ENCODE measurements around the gene ATP8A2. TPM values are rescaled to one million over a fixed set of nuclear protein-coding genes. Genes with fewer than 3 reads are reported as not detected.

ATP8A2 gene
- total RNA-seq, 1 experiment from 2014 or later = 0.26 TPM

- Mint-ChIP-seq H3K27ac (ENCODE audit: low read depth, unreplicated experiment) (no peak overlapping the region), H3K36me3 (ENCODE audit: insufficient read depth, unreplicated experiment) (no peaks in the 10 kb centered on the region), H3K9me3 (ENCODE audit: unreplicated experiment) (peaks cover 1% of the 10 kb centered on the region), H3K4me1 (ENCODE audit: insufficient read depth, unreplicated experiment) (peaks cover 40% of the 10 kb centered on the region), H3K27me3 (ENCODE audit: insufficient read depth, unreplicated experiment) (no peaks in the 10 kb centered on the region), H3K4me3 (ENCODE audit: unreplicated experiment) (no peak overlapping the region)
- TF ChIP-seq, protein P1, sequence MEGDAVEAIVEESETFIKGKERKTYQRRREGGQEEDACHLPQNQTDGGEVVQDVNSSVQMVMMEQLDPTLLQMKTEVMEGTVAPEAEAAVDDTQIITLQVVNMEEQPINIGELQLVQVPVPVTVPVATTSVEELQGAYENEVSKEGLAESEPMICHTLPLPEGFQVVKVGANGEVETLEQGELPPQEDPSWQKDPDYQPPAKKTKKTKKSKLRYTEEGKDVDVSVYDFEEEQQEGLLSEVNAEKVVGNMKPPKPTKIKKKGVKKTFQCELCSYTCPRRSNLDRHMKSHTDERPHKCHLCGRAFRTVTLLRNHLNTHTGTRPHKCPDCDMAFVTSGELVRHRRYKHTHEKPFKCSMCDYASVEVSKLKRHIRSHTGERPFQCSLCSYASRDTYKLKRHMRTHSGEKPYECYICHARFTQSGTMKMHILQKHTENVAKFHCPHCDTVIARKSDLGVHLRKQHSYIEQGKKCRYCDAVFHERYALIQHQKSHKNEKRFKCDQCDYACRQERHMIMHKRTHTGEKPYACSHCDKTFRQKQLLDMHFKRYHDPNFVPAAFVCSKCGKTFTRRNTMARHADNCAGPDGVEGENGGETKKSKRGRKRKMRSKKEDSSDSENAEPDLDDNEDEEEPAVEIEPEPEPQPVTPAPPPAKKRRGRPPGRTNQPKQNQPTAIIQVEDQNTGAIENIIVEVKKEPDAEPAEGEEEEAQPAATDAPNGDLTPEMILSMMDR (IDR thresholded peaks at IDR 0.05; ENCODE audit: unreplicated experiment) = no peak
- intact Hi-C loops (cut with micrococcal nuclease) = no loop called here
- ChIA-PET POLR2A (no interaction called here), CTCF (no interaction called here)
- DNase-seq (ENCODE audit: unreplicated experiment) = no peak
- no TSS peak for BruUV-seq (replicated peaks)
Measured at GRCh38 chr13:26025196-26025595, 653.4 kb downstream of the ATP8A2 start.

- no TSS peak for BruUV-seq (replicated peaks)
- no peak for DNase-seq (ENCODE audit: unreplicated experiment)
- Mint-ChIP-seq H3K9me3 (ENCODE audit: unreplicated experiment) (peaks cover 7% of the 10 kb centered on the region), H3K4me1 (ENCODE audit: insufficient read depth, unreplicated experiment) (peaks cover 36% of the 10 kb centered on the region), H3K27me3 (ENCODE audit: insufficient read depth, unreplicated experiment) (no peaks in the 10 kb centered on the region), H3K27ac (ENCODE audit: low read depth, unreplicated experiment) (no peak overlapping the region), H3K36me3 (ENCODE audit: insufficient read depth, unreplicated experiment) (no peaks in the 10 kb centered on the region), H3K4me3 (ENCODE audit: unreplicated experiment) (no peak overlapping the region)
- ChIA-PET POLR2A (no interaction called here), CTCF (interaction anchor here (0.7 to 1.5 kb wide), 2 partner anchors 11 to 23 kb away, joined by 3 to 4 read pairs; no protein-coding TSS in a partner anchor)
- TF ChIP-seq, protein P1 (IDR thresholded peaks at IDR 0.05; ENCODE audit: unreplicated experiment) = no peak
- intact Hi-C loops (cut with micrococcal nuclease) = no loop called here
Measured at GRCh38 chr13:26025771-26026170, 654.0 kb downstream of the ATP8A2 start.

- no peaks in the 10 kb centered on the region for H3K36me3 Mint-ChIP-seq (ENCODE audit: insufficient read depth, unreplicated experiment)
Measured at GRCh38 chr13:26026211-26026610, 654.4 kb downstream of the ATP8A2 start.

DNA sequence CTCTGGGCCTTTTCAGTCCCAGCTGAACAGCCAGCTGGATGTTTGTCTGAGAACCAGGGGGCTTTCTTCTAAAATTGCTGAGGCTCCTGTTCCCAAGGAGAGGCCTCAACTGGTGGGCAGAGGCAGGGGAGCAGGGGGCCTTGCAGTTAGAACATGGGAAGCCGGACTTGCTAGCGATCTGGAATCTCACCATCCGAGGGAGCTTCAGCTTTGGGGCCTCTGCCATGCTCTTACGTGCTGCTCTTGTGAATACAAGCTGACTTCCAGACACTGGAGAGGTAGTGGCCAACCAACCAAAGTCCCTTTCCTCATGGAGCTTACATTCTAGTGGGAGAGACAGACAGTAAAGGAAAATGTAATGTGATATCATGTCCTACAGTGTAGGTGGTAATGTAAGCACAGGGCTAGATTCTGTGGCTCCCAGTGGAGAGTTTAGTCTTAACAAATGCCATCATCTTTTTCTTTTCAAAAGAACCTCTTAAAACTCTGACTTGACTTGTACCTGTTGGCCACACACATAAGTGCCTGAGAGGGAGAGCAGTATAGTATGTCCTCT, 657.9 kb downstream of the ATP8A2 start:
- no peak overlapping the region for H3K27ac Mint-ChIP-seq (ENCODE audit: low read depth, unreplicated experiment)

More at GRCh38 chr13:26026211-26026610, 654.4 kb downstream of the ATP8A2 start:
- intact Hi-C loops (cut with micrococcal nuclease) = no loop called here
- H3K4me1 Mint-ChIP-seq (ENCODE audit: insufficient read depth, unreplicated experiment) = peaks cover 31% of the 10 kb centered on the region
- no peak overlapping the region for H3K4me3 Mint-ChIP-seq (ENCODE audit: unreplicated experiment)
- DNase-seq (ENCODE audit: unreplicated experiment) = no peak
- POLR2A ChIA-PET = no interaction called here
- peaks cover 10% of the 10 kb centered on the region for H3K9me3 Mint-ChIP-seq (ENCODE audit: unreplicated experiment)
- no peak overlapping the region for H3K27ac Mint-ChIP-seq (ENCODE audit: low read depth, unreplicated experiment)
- TF ChIP-seq, protein P1 (IDR thresholded peaks at IDR 0.05; ENCODE audit: unreplicated experiment) = no peak
- BruUV-seq (replicated peaks) = no TSS peak
- H3K27me3 Mint-ChIP-seq (ENCODE audit: insufficient read depth, unreplicated experiment) = no peaks in the 10 kb centered on the region
- CTCF ChIA-PET = interaction anchor here (0.7 to 1.5 kb wide), 2 partner anchors 10 to 23 kb away, joined by 3 to 4 read pairs; no protein-coding TSS in a partner anchor

More for the DNA sequence above, 657.9 kb downstream of the ATP8A2 start:
- ChIA-PET CTCF (interaction anchor here (0.6 kb wide), 1 partner anchor 42 kb away, joined by 3 read pairs; no protein-coding TSS in a partner anchor), POLR2A (interaction anchor here (0.9 kb wide), 1 partner anchor 86 kb away, joined by 3 read pairs; no protein-coding TSS in a partner anchor)
- H3K4me1 Mint-ChIP-seq (ENCODE audit: insufficient read depth, unreplicated experiment) = peaks cover 3% of the 10 kb centered on the region
- no peaks in the 10 kb centered on the region for H3K36me3 Mint-ChIP-seq (ENCODE audit: insufficient read depth, unreplicated experiment)
- intact Hi-C loops (cut with micrococcal nuclease) = no loop called here
- peaks cover 10% of the 10 kb centered on the region for H3K9me3 Mint-ChIP-seq (ENCODE audit: unreplicated experiment)
- TF ChIP-seq, protein P1 (IDR thresholded peaks at IDR 0.05; ENCODE audit: unreplicated experiment) = no peak
- no TSS peak for BruUV-seq (replicated peaks)
- DNase-seq (ENCODE audit: unreplicated experiment) = no peak
- no peaks in the 10 kb centered on the region for H3K27me3 Mint-ChIP-seq (ENCODE audit: insufficient read depth, unreplicated experiment)
- H3K4me3 Mint-ChIP-seq (ENCODE audit: unreplicated experiment) = no peak overlapping the region

All from MCF 10A (cell line).